Right ventricle myocardium inferior (tissue), 1 donor: ENCODE measurements around the gene TENM4. TPM values are rescaled to one million over a fixed set of nuclear protein-coding genes. Genes with fewer than 3 reads are reported as not detected.

Source experiments
- ATAC-seq: fragments of 200-7000 bp; cut with Tn5 transposase; one replicate; pipeline ENCODE4 v1.9.1; 2020; ENCODE audit warnings: mild to moderate bottlenecking, moderate library complexity
- DNase-seq: peaks from one replicate; pipeline ENCODE4 v3.0.0; 2021; ENCODE audit errors: missing footprints
- intact Hi-C: fragments of 100-400 bp; cut with DNase I; formaldehyde crosslinking; loops from one replicate; pipeline ENCODE4 v1.11.0; 2022
- total RNA-seq: library from RNA; stranded (reverse); fragmentation: NEBNext Ultra II Directional; extraction: Animal tissue kit (Norgen Biotek cat#: 25700); gene quantifications from one replicate; pipeline ENCODE4 v1.2.1, GENCODE V29; 2021
- donor health status: DM: no; HTN: yes; CAD: no; lungs with severe emphysema.

Gene TENM4
- total RNA-seq, 1 donor from 2014 or later = 0.35 TPM

DNA sequence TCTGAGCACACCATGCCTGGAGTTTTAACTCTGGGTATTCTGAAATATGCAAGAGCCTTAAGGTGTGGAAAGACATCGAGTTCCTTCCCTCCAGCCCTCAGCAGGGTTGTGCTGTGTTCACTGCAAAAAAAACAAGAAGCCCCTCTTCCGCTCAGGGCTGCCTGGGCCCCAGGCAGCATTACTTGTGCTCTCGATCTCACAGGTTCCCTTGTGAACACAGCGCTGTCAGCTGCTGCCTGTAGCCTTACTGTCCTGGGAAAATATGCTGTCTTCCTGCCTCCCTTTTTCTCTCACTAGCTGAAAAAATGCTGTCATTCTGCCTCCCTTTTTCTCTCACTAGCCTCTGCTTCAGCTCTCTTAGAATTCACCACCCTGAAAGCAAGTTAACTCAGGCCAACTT lies 15.7 kb upstream of the TENM4 start:
- intact Hi-C loops = no loop called here
- ATAC-seq (no peak), DNase-seq (no peak)

DNA sequence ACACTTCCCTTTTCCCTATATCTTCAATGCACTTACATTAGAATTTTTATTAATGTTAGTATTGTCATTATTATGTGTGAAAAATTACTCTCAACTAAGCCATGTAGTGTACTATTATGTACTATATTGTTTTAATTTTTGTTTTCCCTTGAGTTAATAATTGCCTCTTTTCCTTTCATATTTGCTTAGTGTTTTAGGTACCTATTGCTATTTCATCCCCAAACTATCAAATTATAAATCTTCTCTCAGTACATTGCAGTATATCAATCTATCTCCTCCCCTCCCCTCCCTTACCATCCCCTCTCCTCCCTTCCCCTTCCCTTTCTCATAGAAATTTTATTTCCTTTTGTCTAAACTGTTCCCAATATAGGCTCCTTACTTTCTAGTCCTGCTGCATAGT lies 12.8 kb upstream of the TENM4 start:
- intact Hi-C loops = no loop called here
- no peak for DNase-seq
- ATAC-seq = no peak

DNA sequence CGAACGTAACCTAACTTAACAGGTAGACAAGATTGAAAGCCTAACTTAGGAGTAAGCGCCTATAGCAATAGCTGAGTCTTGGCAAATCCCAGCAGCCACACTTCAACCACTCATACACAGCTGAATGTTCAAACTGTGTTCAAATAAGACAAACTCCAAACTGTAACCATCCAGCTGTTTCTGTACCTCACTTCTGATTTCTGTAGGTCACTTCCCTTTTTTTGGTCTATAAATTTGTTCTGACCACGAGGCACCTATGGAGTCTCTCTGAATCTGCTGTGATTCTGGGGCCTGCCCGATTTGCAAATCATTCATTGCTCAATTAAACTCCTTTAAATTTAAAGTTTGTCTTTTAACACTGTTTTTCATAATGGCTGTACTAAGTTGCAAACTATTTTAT lies 8.2 kb upstream of the TENM4 start:
- intact Hi-C loops = no loop called here
- ATAC-seq (no peak), DNase-seq (no peak)

DNA sequence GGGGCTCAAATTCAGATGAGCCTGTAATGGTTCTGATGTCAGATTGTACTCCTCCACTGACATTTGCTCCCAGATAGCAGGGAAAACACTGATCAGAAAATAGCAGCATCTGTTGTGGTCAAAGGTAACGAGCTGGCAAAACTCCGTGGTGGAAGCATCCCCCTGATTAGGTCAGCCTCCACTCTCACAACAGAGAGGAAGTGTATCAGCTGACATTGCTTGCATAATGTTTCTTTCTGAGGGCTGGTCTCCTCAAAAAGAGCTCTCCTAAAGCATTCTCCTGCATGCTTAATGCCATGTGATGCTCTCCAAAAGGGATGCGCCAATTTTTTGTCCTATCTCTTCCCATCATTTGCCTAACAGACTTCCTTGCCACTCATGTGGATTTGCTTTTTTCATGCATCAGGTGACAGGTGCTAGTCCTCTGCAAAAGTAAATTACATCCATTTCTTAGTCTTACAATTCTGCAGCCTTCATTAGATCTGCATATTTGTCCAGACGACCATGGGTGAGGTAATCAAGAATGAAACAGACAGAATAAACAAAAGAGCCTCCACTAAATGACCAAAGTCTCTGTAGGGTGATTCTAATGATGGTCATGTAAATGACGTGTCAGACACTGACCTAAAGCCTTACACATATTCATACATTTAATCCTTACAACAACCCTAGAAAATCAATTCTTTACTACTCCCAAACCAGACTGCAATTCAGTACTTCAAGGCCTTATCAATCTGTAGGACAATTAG lies 6.4 kb upstream of the TENM4 start:
- intact Hi-C loops = no loop called here
- no peak for DNase-seq
- ATAC-seq = no peak

DNA sequence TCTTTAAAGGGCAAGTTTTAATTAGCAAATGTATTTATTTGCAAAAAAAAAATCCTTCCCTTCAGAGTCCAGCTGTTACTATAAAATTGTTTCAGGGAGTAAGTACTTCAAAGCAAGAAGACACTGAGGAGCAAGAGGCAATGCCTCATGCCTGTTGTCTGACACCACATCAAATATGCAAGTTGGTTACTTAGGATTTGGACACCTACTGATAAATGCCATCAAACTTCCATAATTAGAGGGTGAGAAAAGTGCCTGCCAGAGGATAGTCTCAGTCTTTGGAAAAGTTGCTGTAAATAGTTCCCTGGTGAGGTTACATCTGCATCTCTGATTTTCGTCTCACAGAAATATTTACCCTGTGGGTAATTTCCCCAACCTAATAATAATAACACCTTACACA lies 4.1 kb upstream of the TENM4 start:
- ATAC-seq = no peak

DNA sequence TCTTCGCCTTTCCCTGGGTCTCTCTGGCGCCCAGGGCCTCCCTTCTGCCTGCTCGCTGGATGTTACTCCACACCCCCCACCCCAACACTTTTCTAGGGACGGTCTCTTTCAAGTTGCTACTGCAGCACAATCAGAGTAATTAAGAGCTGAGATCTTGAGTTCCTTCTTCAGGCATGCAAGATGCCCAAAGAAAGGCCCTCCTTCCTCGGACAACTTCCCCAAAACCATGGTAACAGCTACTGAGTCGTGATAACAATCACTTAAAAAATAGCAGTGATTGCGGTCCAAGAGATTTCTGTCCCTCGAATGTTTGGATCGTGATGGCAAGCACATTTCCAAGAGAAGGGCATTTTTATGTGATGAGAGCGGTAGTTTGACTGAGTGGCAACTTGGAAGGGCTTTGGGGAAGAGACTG lies 638 bp upstream of the TENM4 start:
- intact Hi-C loops = no loop called here
- no peak for DNase-seq
- no peak for ATAC-seq

More for the DNA sequence above, 4.1 kb upstream of the TENM4 start:
- intact Hi-C loops = no loop called here
- DNase-seq = no peak

DNA sequence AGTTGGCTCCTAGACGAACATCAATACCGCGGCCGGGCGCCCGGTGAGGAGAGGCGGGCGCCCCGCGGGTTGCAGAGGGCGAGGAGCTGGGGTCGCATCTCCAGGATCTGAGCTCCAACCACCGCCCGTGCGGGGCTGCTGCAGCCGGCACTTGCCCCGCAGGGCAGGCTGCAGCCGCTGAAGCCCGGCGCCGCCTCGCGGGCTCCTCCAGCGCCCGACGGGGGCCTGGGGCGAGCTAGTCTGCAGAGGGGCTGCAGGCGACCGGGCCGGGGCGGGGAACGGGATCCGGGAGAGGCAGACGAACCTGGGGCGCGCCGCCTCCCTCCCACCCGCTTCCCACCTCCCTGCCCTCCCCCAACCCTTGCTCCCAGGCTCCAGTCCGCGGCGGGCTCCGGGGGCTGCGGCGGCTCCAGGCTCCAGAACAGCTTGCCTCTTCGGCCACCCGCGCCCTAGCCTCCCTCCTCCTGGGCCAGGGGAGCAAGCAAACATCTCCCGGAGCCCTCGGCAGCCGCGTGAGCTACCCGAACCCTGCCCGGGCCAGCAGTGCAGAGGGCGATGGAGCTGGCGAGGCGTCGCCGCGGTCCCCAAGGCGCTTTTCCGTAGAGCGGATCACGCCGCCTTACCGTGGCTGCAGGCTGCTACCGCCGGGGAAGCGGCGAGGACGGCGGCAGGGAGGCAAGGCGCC lies 802 bp downstream of the TENM4 start:
- DNase-seq (peak; percentile 71), ATAC-seq (peak; percentile 16)
- intact Hi-C loops = no loop called here

DNA sequence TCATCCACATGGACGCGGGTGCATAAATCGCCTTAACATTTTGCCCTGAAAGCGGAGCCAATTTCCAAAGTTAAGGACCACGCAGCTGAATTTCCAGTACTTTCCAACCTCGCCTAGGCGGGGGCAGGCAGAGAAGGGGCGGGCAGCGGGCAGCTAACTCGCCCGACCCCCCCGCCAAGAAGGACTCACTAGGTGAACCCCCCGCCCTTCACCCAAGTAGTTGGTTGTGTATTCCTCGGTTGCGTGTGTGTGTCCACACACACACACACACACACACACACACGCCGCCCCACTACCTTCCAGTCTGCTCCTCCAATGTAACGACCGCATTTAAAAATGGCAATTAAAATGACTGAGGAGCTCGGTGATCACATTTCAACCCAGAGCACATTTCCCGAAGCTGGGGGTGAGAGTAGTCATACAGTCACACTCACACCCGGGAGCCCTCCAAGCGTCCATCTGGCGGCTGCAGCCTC lies 1.4 kb downstream of the TENM4 start:
- ATAC-seq = no peak
- intact Hi-C loops = no loop called here

DNA sequence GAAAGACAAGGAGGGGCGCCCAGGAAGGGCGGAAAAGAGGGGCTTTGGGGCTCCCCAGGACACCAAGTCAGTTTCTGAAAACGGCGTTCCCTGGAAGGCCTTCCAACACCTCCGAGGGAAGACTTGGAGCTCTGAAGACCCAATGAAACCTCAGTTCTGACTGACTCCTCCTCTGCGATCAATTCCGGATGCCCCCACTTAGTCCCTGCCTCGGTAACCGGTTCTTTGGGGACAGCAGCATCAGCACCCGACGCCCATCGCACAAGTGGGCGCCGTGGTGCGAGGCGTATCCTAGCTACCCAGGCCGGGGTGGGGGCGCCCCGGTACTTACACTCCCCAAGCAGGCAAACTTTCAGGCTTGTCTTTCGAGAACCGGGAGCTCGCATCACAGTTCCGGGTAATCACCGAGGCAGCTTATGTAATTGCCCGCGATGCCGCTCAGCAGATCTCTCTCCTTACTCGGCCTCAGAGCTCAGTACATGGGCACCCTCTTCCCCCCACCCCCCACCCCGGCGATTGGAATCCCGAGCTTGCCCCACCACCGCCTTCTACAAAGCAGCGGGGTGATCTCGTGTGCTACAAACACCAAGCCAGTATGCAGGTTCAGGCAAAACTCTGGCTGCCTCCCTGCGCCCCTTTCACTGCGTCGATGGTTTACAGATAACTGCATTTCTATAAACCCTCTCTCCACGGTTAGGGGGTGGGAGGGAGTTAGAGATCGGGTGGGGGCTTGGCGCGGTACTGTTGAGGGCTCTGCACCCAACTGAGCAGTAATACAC lies 2.0 kb downstream of the TENM4 start:
- intact Hi-C loops = no loop called here
- no peak for DNase-seq
- no peak for ATAC-seq

More for the DNA sequence above, 1.4 kb downstream of the TENM4 start:
- no peak for DNase-seq

DNA sequence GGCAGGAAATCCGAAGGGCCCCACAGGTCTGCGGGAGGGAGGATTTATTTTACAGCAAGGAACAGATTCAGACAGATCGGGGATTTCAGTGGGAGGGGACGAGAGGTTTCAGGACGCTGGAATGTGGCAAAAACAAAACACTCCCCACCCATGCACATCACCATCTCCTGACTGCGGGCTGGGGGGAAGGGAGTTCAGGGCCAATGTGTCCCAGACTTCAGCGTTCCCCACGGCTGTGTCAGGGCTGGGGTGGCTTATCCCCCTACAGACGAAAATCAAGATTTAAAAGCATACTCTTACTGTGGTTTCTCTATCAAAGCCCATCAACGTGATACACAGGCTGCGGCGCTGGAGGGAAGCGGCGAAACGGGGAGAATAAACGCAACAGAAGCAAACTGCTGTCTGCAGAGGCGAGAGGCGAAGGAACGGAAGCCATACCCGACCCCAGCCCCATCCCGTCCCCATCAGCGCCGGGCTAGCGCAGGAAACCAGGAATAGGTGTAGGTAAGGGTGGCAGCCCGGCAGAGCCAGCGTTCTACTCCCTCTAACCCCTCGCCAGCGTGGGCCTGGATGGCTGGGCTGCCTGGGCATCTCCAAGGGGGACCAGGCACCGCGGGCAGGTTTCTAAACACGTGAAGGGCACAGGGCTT lies 2.7 kb downstream of the TENM4 start:
- intact Hi-C loops = no loop called here
- DNase-seq (no peak), ATAC-seq (no peak)

DNA sequence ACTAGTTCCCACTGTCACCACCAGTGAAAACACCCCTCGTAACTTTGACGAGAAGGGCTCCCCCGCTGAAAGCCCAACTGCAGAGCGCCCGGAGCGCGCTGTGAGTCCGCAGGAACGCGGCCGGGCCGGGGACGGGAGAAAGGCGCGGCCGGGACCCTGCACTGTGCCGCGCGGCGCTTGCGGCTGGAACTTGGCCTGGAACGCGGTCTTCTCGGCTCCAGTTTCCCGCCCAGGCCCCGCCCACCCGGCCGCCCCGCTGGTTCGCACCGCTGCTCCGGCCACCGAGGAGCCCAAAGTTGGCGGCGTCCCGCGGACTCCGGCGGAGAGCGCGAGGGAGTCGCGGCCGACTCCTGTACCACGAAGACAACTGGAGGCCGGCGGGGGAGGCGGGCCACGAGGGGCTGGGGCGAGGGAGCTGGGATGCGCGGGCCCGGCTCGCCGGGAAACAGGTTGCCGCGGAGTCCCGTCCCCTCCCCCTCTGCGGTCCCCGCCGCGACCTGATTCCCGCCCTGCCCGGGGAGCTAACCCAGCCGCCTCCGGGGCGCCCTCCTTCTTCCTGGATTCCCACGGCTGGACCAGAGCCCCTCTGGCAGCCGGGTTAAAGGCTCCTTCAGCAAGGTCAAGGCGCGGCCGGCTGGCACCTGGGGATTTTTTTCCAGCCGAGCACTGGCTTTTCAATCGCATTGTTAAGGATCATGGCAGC lies 3.4 kb downstream of the TENM4 start:
- intact Hi-C loops = no loop called here
- ATAC-seq = peak; percentile 69
- peak; percentile 78 for DNase-seq

DNA sequence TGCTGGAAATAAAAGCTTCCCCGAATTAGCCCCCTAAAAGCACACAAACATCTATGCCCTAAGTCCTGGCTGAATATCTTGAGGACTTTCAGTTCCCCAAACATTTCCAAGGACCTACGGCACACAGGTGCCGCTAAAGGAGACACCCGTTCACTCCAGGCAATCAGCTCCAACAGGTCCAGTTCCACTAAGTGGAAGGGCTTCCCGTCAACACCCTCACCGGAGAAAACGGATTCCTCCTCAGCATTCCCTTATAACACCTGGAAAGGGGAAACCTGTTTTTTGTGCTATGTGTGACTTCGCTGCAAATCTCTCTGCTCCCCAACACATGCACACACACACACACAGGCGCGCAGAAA lies 3.9 kb downstream of the TENM4 start:
- DNase-seq (no peak), ATAC-seq (no peak)
- intact Hi-C loops = no loop called here

DNA sequence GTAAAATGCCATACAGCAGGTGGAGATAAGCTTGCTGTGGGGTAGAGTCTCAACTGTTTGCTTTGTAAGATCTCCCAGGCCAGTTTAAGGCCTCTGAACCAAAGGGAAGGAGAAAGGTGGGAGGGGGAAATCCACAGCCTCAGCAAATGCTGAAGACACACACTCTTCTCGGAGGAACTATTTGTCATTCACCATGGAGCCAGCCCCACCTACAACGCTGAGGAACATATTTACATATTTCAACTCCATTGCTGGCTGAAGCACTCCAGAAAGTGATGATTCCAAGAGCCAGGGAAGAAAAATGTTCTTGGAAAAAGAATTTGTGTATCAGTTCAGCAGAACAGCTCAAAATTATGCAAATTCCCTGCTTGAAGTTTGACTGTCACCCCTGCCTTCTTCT lies 6.5 kb downstream of the TENM4 start:
- intact Hi-C loops = no loop called here
- no peak for ATAC-seq

DNA sequence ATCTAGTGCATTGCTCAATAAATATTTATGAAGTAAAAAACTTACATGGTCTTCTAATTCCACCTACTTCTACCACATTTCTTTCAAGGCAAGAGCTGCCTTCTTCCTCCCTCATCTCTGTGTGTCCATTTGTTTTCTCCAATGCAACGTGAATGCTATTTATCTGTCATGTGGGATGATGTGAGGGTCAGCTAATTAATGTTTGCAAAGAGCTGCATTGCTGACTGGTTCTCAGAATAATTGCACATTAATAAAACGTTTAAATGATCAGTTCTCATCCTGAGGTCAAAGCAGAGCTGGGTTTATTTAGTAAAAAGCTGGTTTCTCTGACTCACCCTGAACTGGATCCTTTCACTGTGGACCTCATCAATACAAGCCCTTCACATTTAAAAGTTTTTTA lies 8.7 kb downstream of the TENM4 start:
- DNase-seq (no peak), ATAC-seq (no peak)
- intact Hi-C loops = no loop called here

More for the DNA sequence above, 6.5 kb downstream of the TENM4 start:
- DNase-seq = no peak

DNA sequence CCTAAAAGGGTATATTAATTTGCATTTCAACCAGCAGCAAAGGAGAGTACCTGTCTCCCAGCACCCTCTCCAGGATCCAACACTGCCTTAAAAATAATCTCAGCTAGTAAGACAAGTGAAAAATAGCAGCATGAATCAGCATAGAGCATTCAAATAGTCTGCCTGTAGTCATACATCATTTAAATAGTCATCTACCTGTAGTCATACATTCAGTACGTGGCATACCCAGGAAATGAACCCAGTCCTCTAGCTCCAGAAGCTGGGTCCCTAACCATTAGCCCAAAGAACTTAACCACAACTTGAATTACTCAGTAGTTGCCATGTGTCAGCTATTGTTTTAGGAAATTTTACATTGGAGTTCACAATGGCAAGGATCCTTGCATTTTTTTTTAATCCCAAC lies 9.3 kb downstream of the TENM4 start:
- no peak for ATAC-seq
- no peak for DNase-seq
- intact Hi-C loops = no loop called here

DNA sequence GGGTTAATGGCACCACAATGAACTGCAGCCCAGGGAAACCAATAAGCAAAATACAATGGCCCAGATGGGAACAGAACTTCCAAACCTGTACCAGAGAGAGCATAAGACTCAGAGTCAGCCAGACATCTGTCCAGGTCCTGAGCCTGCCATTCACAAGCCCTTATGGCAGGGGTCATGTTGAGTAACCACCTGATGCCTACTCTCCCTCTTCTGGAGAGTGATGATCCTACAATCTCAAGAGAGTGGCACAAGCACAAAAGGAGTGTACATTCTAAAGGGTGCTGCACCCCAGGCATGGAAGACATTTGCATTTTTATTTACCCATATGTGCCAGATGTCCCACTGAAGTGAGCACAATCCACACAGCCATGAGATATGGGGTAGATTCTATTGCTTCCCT lies 10.6 kb downstream of the TENM4 start:
- intact Hi-C loops = no loop called here
- ATAC-seq = no peak
- no peak for DNase-seq

DNA sequence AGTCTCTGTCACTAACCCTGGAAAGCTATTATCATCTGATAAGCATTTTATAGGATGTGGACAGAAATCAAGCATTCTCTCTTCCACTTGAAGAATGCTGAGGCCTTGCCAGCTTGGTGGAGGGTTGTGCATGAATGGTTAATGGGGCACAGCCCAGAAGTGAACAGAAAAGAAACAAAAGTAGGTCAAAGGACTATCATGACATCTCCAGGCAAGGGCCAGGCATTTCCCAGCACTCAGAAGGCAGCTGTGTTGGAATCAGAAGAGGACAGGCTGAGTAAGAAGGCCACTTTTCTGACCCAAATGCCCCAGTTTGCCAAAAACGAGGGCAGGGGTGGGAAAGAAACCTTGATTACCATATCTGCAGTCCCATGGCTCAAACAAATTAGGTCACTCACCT lies 12.4 kb downstream of the TENM4 start:
- DNase-seq = no peak
- ATAC-seq = peak; percentile 37
- intact Hi-C loops = no loop called here

DNA sequence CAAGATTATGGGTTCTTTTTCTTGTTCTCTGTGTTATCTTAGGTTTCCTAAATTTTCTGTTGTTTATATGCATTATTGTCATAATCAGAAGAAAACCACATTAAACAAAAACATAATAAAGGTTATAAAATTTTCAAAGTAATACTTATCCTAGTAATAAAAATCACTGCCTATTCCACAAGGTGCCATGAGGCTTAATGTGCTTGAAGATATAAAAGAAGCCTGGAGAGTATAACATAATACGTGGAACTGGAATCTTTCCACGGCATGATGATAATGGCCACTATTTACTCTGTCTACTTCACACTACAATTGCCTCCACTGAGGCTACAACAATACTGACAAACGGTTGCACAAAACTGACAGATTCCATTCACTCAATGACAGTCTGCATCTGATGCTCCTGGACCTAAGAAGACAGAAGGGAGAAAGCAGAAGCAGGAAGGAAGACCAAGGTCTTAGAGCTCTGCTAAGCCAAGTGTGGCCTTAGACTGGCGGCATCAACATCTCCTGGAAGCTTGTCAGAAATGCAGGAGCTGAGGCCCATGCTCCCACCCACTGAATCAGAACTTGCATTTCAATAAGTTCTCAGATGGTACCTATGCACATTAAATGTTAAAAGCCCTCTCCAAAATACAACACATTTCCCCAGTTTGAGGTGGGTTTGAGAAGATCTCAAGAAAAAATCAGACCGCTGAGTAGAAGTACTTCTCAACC lies 13.1 kb downstream of the TENM4 start:
- no peak for DNase-seq
- intact Hi-C loops = no loop called here
- ATAC-seq = no peak
